ENCODE measurements around the gene ADAM29. TPM values are rescaled to one million over a fixed set of nuclear protein-coding genes. Genes with fewer than 3 reads are reported as not detected.
"Not testable (repeated sequence)": the region's sequence is repeated elsewhere in the genome, so short reads cannot be mapped to it uniquely, and the experiment has no call there.

Gene ADAM29
- total RNA-seq, 1 donor from 2014 or later: not detected

- no peak overlapping the region for H3K4me3 ChIP-seq (ENCODE audit: low read depth, low read length)
- no peak for TF ChIP-seq CTCF (IDR thresholded peaks at IDR 0.05; ENCODE audit: insufficient read depth, low read length, severe bottlenecking)
- H3K27me3 ChIP-seq (ENCODE audit: control insufficient read depth, insufficient read depth, low read length): no peaks in the 10 kb centered on the region
- DNase-seq (ENCODE audit: low read depth): no peak
- H3K36me3 ChIP-seq (ENCODE audit: control insufficient read depth, insufficient read depth, low read length): no peaks in the 10 kb centered on the region
- FAIRE-seq: no peak
Measured at GRCh38 chr4:174946246-174946645, 28.1 kb downstream of the ADAM29 start.

GRCh38 chr4:174948826-174949225, 30.7 kb downstream of the ADAM29 start:
- Histone ChIP-seq H3K36me3 (ENCODE audit: control insufficient read depth, insufficient read depth, low read length) (no peaks in the 10 kb centered on the region), H3K27me3 (ENCODE audit: control insufficient read depth, insufficient read depth, low read length) (no peaks in the 10 kb centered on the region), H3K4me3 (ENCODE audit: low read depth, low read length) (no peak overlapping the region)
- DNase-seq (ENCODE audit: low read depth) (no peak), FAIRE-seq (no peak)
- TF ChIP-seq CTCF (IDR thresholded peaks at IDR 0.05; ENCODE audit: insufficient read depth, low read length, severe bottlenecking): no peak

- no peak overlapping the region for H3K4me3 ChIP-seq (ENCODE audit: low read depth, low read length)
- TF ChIP-seq CTCF (IDR thresholded peaks at IDR 0.05; ENCODE audit: insufficient read depth, low read length, severe bottlenecking): no peak
- DNase-seq (ENCODE audit: low read depth): no peak
- no peak for FAIRE-seq
- no peaks in the 10 kb centered on the region for H3K27me3 ChIP-seq (ENCODE audit: control insufficient read depth, insufficient read depth, low read length)
- H3K36me3 ChIP-seq (ENCODE audit: control insufficient read depth, insufficient read depth, low read length): no peaks in the 10 kb centered on the region
Measured at GRCh38 chr4:174972911-174973310, 54.8 kb downstream of the ADAM29 start.

- no peaks in the 10 kb centered on the region for H3K27me3 ChIP-seq (ENCODE audit: control insufficient read depth, insufficient read depth, low read length)
- DNase-seq (ENCODE audit: low read depth) (no peak), FAIRE-seq (no peak)
- no peak overlapping the region for H3K4me3 ChIP-seq (ENCODE audit: low read depth, low read length)
- TF ChIP-seq CTCF (IDR thresholded peaks at IDR 0.05; ENCODE audit: insufficient read depth, low read length, severe bottlenecking): no peak
- no peaks in the 10 kb centered on the region for H3K36me3 ChIP-seq (ENCODE audit: control insufficient read depth, insufficient read depth, low read length)
Measured at GRCh38 chr4:174973336-174973735, 55.2 kb downstream of the ADAM29 start.

- FAIRE-seq: no peak
- H3K36me3 ChIP-seq (ENCODE audit: control insufficient read depth, insufficient read depth, low read length): no peaks in the 10 kb centered on the region
- TF ChIP-seq CTCF (IDR thresholded peaks at IDR 0.05; ENCODE audit: insufficient read depth, low read length, severe bottlenecking): no peak
- no peak overlapping the region for H3K4me3 ChIP-seq (ENCODE audit: low read depth, low read length)
- H3K27me3 ChIP-seq (ENCODE audit: control insufficient read depth, insufficient read depth, low read length): no peaks in the 10 kb centered on the region
- DNase-seq (ENCODE audit: low read depth): no peak
Measured at GRCh38 chr4:174983128-174983750, 65.1 kb downstream of the ADAM29 start.

- not testable (repeated sequence) for DNase-seq (ENCODE audit: low read depth); FAIRE-seq; H3K4me3 ChIP-seq (ENCODE audit: low read depth, low read length); H3K36me3 ChIP-seq (ENCODE audit: control insufficient read depth, insufficient read depth, low read length); H3K27me3 ChIP-seq (ENCODE audit: control insufficient read depth, insufficient read depth, low read length)
Measured at GRCh38 chr4:174983870-174984269, 65.7 kb downstream of the ADAM29 start.

Measured in bronchial epithelial cell (primary cell).